NCI-H460 (cell line): ENCODE measurements around the gene OR9G4. TPM values are rescaled to one million over a fixed set of nuclear protein-coding genes. Genes with fewer than 3 reads are reported as not detected.
A peak's percentile ranks its signal among the peaks of the same experiment; 100 is the strongest.

Experiments
- DNase-seq: peaks from one replicate; pipeline ENCODE4 v3.0.0-alpha.2; 2016; ENCODE audit warnings: low read depth; ENCODE audit errors: extremely low read depth
- polyA plus RNA-seq: library from polyadenylated mRNA; depleted of rRNA; stranded (reverse); fragments of >200 nt; gene quantifications from 2 replicates; pipeline ENCODE4 v1.2.3, GENCODE V29; 2014; cell fraction: nucleus; rRNA removed
- total RNA-seq: library from RNA; depleted of rRNA; stranded (reverse); fragments of >200 nt; shearing (Covaris generic); gene quantifications from 2 replicates; pipeline ENCODE4 v1.2.3, GENCODE V29; 2014; rRNA removed

Gene OR9G4
- total RNA-seq: not detected in 2 replicates
- polyA plus RNA-seq: not detected in 2 replicates

- DNase-seq: no peak
Measured at GRCh38 chr11:56748597-56748996, at the start of gene OR9G4. Gene OR9G4 (minus strand): TSS chr11:56748697. CDS start chr11:56743766, 4,931 bp downstream.

GRCh38 chr11:56783448-56784041 lies 35.0 kb upstream of the OR9G4 start:
- DNase-seq: peak; percentile 35

- no peak for DNase-seq
Measured at GRCh38 chr11:56782167-56782847, 33.8 kb upstream of the OR9G4 start.

- DNase-seq: no peak
Measured at GRCh38 chr11:56776809-56777208, 28.3 kb upstream of the OR9G4 start.

GRCh38 chr11:56764976-56765375 lies 16.5 kb upstream of the OR9G4 start:
- DNase-seq: no peak

- no peak for DNase-seq
Measured at GRCh38 chr11:56751480-56751879, 3.0 kb upstream of the OR9G4 start.

- no peak for DNase-seq
Measured at GRCh38 chr11:56750190-56750589, 1.7 kb upstream of the OR9G4 start.

- no peak for DNase-seq
Measured at GRCh38 chr11:56740886-56741285, 7.6 kb downstream of the OR9G4 start.

GRCh38 chr11:56740107-56740506 lies 8.4 kb downstream of the OR9G4 start:
- no peak for DNase-seq

- DNase-seq: no peak
Measured at GRCh38 chr11:56720513-56720912, 28.0 kb downstream of the OR9G4 start.

- DNase-seq: no peak
Measured at GRCh38 chr11:56716379-56716854, 32.1 kb downstream of the OR9G4 start.

- no peak for DNase-seq
Measured at GRCh38 chr11:56714206-56714605, 34.3 kb downstream of the OR9G4 start.

- no peak for DNase-seq
Measured at GRCh38 chr11:56706486-56706885, 42.0 kb downstream of the OR9G4 start.

GRCh38 chr11:56705784-56706396 lies 42.6 kb downstream of the OR9G4 start:
- DNase-seq: no peak

GRCh38 chr11:56700914-56701485 lies 47.5 kb downstream of the OR9G4 start:
- DNase-seq: no peak

- no peak for DNase-seq
Measured at GRCh38 chr11:56700242-56700913, 48.1 kb downstream of the OR9G4 start.

- no peak for DNase-seq
Measured at GRCh38 chr11:56698795-56699194, 49.7 kb downstream of the OR9G4 start, which contains the start of gene OR9G1. Gene OR9G1 (plus strand): TSS chr11:56699095. CDS start chr11:56700388, 1,293 bp downstream.

GRCh38 chr11:56693428-56693827 lies 55.1 kb downstream of the OR9G4 start:
- DNase-seq: no peak
